CD4-positive, alpha-beta T cell (primary cell): ENCODE measurements around the gene NCAM2. TPM values are rescaled to one million over a fixed set of nuclear protein-coding genes. Genes with fewer than 3 reads are reported as not detected.

Experiments
- ATAC-seq: fragments of 200-7000 bp; cut with Tn5 transposase; one replicate; pipeline ENCODE4 v1.10.0; 2022; ENCODE audit warnings: mild to moderate bottlenecking; ENCODE audit not compliant: poor library complexity
- CTCF ChIA-PET: fragments of 350-600 bp; sonication (Branson Sonifier 250); formaldehyde crosslinking; loops from one replicate; lab custom pipeline; 2021; ENCODE audit warnings: antibody characterized with exemption, inconsistent platforms; lab: Charles Lee
- POLR2A ChIA-PET: fragments of 350-600 bp; sonication (Branson Sonifier 250); formaldehyde crosslinking; loops from one replicate; lab custom pipeline; 2021; ENCODE audit warnings: antibody characterized with exemption, inconsistent platforms; lab: Charles Lee
- DNase-seq, 14 experiments: peaks; one replicate each; pipeline ENCODE4 v3.0.0-alpha.2; 2013 to 2020; ENCODE audit warnings: mixed read lengths in 2 of 14
- H3K27ac ChIP-seq, 2 donors: one replicate each; pipeline versions ENCODE4 v1.5.1 to v1.7.0; 2013; ENCODE audit warnings: low read length in 2 of 2, low read depth in 1 of 2, mild to moderate bottlenecking in 1 of 2
- H3K27me3 ChIP-seq, 2 experiments: 1 replicate in 1 of 2; 2 replicates in 1 of 2; pipeline versions ENCODE4 v1.6.1 to v1.7.0; 2013; ENCODE audit warnings: low read length in 2 of 2, control low read depth in 1 of 2, mild to moderate bottlenecking in 1 of 2, moderate library complexity in 1 of 2; ENCODE audit not compliant: insufficient read depth in 2 of 2, control insufficient read depth in 1 of 2
- H3K36me3 ChIP-seq: one replicate; pipeline ENCODE4 v1.6.1; 2013; ENCODE audit warnings: low read length, control low read depth; ENCODE audit not compliant: insufficient read depth
- H3K4me1 ChIP-seq: one replicate; pipeline ENCODE4 v1.6.1; 2013; ENCODE audit warnings: low read length, control low read depth; ENCODE audit not compliant: insufficient read depth
- H3K4me3 ChIP-seq: one replicate; pipeline ENCODE4 v1.5.1; 2013; ENCODE audit warnings: mild to moderate bottlenecking, low read length, moderate library complexity
- H3K9me3 ChIP-seq, 2 experiments: 1 replicate in 1 of 2; 2 replicates in 1 of 2; pipeline versions ENCODE4 v1.6.1 to v1.7.0; 2013; ENCODE audit warnings: low read length in 2 of 2, mild to moderate bottlenecking in 2 of 2, control low read depth in 1 of 2, moderate library complexity in 1 of 2; ENCODE audit not compliant: control insufficient read depth in 1 of 2, insufficient read depth in 1 of 2
- H3K27ac Mint-ChIP-seq: one replicate; pipeline ENCODE4 v1.8.0; 2020; ENCODE audit warnings: mixed read lengths
- H3K27me3 Mint-ChIP-seq: one replicate; pipeline ENCODE4 v1.8.0; 2021; ENCODE audit warnings: mixed read lengths
- H3K36me3 Mint-ChIP-seq: one replicate; pipeline ENCODE4 v1.8.0; 2021; ENCODE audit warnings: low read depth, mixed read lengths
- H3K4me1 Mint-ChIP-seq: one replicate; pipeline ENCODE4 v1.8.0; 2021; ENCODE audit warnings: low read depth, mixed read lengths
- H3K4me3 Mint-ChIP-seq: one replicate; pipeline ENCODE4 v1.8.0; 2020; ENCODE audit warnings: mild to moderate bottlenecking, mixed read lengths
- H3K9me3 Mint-ChIP-seq: one replicate; pipeline ENCODE4 v1.8.0; 2020; ENCODE audit warnings: mixed read lengths
- CTCF ChIP-seq: fragments of 200-600 bp; IDR thresholded peaks from one replicate; pipeline ENCODE4 v1.8.0; 2022; ENCODE audit warnings: antibody characterized with exemption, mild to moderate bottlenecking
- intact Hi-C, 2 experiments: fragments of 100-400 bp; cut with DNase I in 1 of 2; cut with micrococcal nuclease in 1 of 2; formaldehyde crosslinking; loops; one replicate each; pipeline versions ENCODE4 v1.15.1 to v1.9.0; 2023 to 2025; cut with DNase I, micrococcal nuclease
- total RNA-seq, 174 experiments: library from RNA in 2 of 174; stranded (reverse) in 2 of 174; gene quantifications; one replicate each; pipeline ENCODE4 v1.2.3 and lab custom pipeline; 2021 to 2026

NCAM2 gene
- total RNA-seq, 2 experiments from 2014 or later: not detected

- H3K27me3 Mint-ChIP-seq: no peaks in the 10 kb centered on the region
- TF ChIP-seq CTCF: no peak
- H3K27me3 ChIP-seq: no peaks in the 10 kb centered on the region
- DNase-seq (no peak), ATAC-seq (no peak)
- H3K4me1 ChIP-seq: no peaks in the 10 kb centered on the region
- H3K9me3 ChIP-seq: no peaks in the 10 kb centered on the region
- intact Hi-C loops: no loop called here
- CTCF ChIA-PET: no interaction called here
- no peak overlapping the region for H3K4me3 Mint-ChIP-seq
- no peak overlapping the region for H3K27ac ChIP-seq
- POLR2A ChIA-PET: no interaction called here
- no peak overlapping the region for H3K27ac Mint-ChIP-seq
- H3K4me3 ChIP-seq: no peak overlapping the region
- no peaks in the 10 kb centered on the region for H3K36me3 ChIP-seq
- no peaks in the 10 kb centered on the region for H3K36me3 Mint-ChIP-seq
- H3K4me1 Mint-ChIP-seq: no peaks in the 10 kb centered on the region
- H3K9me3 Mint-ChIP-seq: no peaks in the 10 kb centered on the region
Measured at GRCh38 chr21:21464684-21465083, 466.5 kb downstream of the NCAM2 start.

DNA sequence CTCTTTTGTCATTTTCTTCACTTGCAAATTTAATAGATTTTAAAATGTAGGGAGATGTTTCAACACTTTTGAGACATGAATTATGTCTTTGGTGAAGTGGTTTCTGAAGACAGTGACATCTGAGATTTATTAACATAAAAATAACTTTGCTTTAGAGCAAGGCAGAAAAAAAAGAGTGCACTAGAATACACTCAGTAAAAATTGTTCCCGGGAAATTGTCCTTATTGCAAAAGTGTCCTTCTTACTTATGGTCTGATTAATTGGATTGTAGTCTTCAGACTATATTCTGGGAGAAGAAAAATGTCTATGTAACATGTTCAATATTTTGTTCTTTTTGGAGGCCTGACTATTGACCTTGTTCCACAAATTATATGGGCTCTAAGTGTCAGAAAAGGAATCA, 468.5 kb downstream of the NCAM2 start:
- intact Hi-C loops: no loop called here
- CTCF ChIA-PET: no interaction called here
- Histone ChIP-seq H3K9me3 (no peaks in the 10 kb centered on the region), H3K36me3 (no peaks in the 10 kb centered on the region), H3K4me1 (no peaks in the 10 kb centered on the region), H3K4me3 (no peak overlapping the region), H3K27ac (no peak overlapping the region), H3K27me3 (no peaks in the 10 kb centered on the region)
- no peak for DNase-seq
- H3K36me3 Mint-ChIP-seq: no peaks in the 10 kb centered on the region
- no peaks in the 10 kb centered on the region for H3K4me1 Mint-ChIP-seq
- H3K27ac Mint-ChIP-seq: no peak overlapping the region
- TF ChIP-seq CTCF: no peak
- no peaks in the 10 kb centered on the region for H3K9me3 Mint-ChIP-seq
- POLR2A ChIA-PET: no interaction called here
- no peaks in the 10 kb centered on the region for H3K27me3 Mint-ChIP-seq
- no peak overlapping the region for H3K4me3 Mint-ChIP-seq
- ATAC-seq: no peak

- H3K4me1 Mint-ChIP-seq: no peaks in the 10 kb centered on the region
- Histone ChIP-seq H3K4me1 (no peaks in the 10 kb centered on the region), H3K27me3 (no peaks in the 10 kb centered on the region), H3K27ac (no peak overlapping the region), H3K9me3 (no peaks in the 10 kb centered on the region), H3K4me3 (no peak overlapping the region), H3K36me3 (no peaks in the 10 kb centered on the region)
- ATAC-seq (no peak), DNase-seq (no peak)
- CTCF ChIA-PET: no interaction called here
- no peak overlapping the region for H3K4me3 Mint-ChIP-seq
- no peaks in the 10 kb centered on the region for H3K9me3 Mint-ChIP-seq
- TF ChIP-seq CTCF: no peak
- intact Hi-C loops: no loop called here
- no peak overlapping the region for H3K27ac Mint-ChIP-seq
- no peaks in the 10 kb centered on the region for H3K36me3 Mint-ChIP-seq
- POLR2A ChIA-PET: no interaction called here
- H3K27me3 Mint-ChIP-seq: no peaks in the 10 kb centered on the region
Measured at GRCh38 chr21:21468003-21468402, 469.8 kb downstream of the NCAM2 start.
